Hindlimb muscle (tissue), 1 donor: Measurements from ENCODE around the gene LCE2B. TPM values are rescaled to one million over a fixed set of nuclear protein-coding genes. Genes with fewer than 3 reads are reported as not detected.

Experiments used
- polyA plus RNA-seq: library from polyadenylated mRNA; unstranded; fragments of 120-200 nt; gene quantifications from one replicate; pipeline ENCODE4 v1.2.1, GENCODE V29; 2013; ENCODE audit not compliant: insufficient read length

Gene LCE2B
- polyA plus RNA-seq, 1 donor = not detected

Other genes starting within 250 kb of the LCE2B start
- gene LCE5A, start 175.3 kb upstream of the LCE2B start, polyA plus RNA-seq = not detected
- not detected for gene CRCT1, start 171.6 kb upstream of the LCE2B start, polyA plus RNA-seq
- gene LCE3E, start 119.3 kb upstream of the LCE2B start, polyA plus RNA-seq = not detected
- gene LCE3D, start 105.6 kb upstream of the LCE2B start, polyA plus RNA-seq = not detected
- gene LCE3C, start 85.9 kb upstream of the LCE2B start, polyA plus RNA-seq = not detected
- gene LCE3B, start 72.3 kb upstream of the LCE2B start, polyA plus RNA-seq = not detected
- not detected for gene LCE3A, start 63.0 kb upstream of the LCE2B start, polyA plus RNA-seq
- not detected for gene LCE2D, start 22.7 kb upstream of the LCE2B start, polyA plus RNA-seq
- gene LCE2C, start 10.8 kb upstream of the LCE2B start, polyA plus RNA-seq = not detected
- gene LCE2A, start 12.2 kb downstream of the LCE2B start, polyA plus RNA-seq = not detected
- gene LCE4A, start 22.0 kb downstream of the LCE2B start, polyA plus RNA-seq = not detected
- not detected for gene KPRP, start 71.9 kb downstream of the LCE2B start, polyA plus RNA-seq
- gene LCE1F, start 89.0 kb downstream of the LCE2B start, polyA plus RNA-seq = not detected
- not detected for gene LCE1E, start 100.1 kb downstream of the LCE2B start, polyA plus RNA-seq
- not detected for gene LCE1D, start 110.6 kb downstream of the LCE2B start, polyA plus RNA-seq
- gene LCE1C, start 120.5 kb downstream of the LCE2B start, polyA plus RNA-seq = not detected
- not detected for gene LCE1B, start 125.8 kb downstream of the LCE2B start, polyA plus RNA-seq
- gene LCE1A, start 141.3 kb downstream of the LCE2B start, polyA plus RNA-seq = not detected
- gene LCE6A, start 156.7 kb downstream of the LCE2B start, polyA plus RNA-seq = not detected
- gene LCE7A, start 173.9 kb downstream of the LCE2B start, polyA plus RNA-seq = not detected
- gene SMCP, start 192.2 kb downstream of the LCE2B start, polyA plus RNA-seq = not detected
- 0.36 TPM for gene IVL, start 222.4 kb downstream of the LCE2B start, polyA plus RNA-seq